Mucosa of descending colon (tissue), 3 donors: ENCODE data around the gene CALML4. TPM values are rescaled to one million over a fixed set of nuclear protein-coding genes. Genes with fewer than 3 reads are reported as not detected.
"Not testable (repeated sequence)": the region's sequence is repeated elsewhere in the genome, so short reads cannot be mapped to it uniquely, and the experiment has no call there.

ENCODE experiments used
- ATAC-seq: fragments of 200-7000 bp; cut with Tn5 transposase; one replicate; pipeline ENCODE4 v1.9.1; 2020; ENCODE audit warnings: mild to moderate bottlenecking, moderate library complexity
- DNase-seq, 3 donors: peaks; one replicate each; pipeline ENCODE4 v3.0.0-alpha.2; 2020
- H3K36me3 ChIP-seq: fragments of 200-600 bp; one replicate; pipeline ENCODE4 v1.8.0; 2021; ENCODE audit warnings: low read depth, mild to moderate bottlenecking
- H3K4me1 ChIP-seq: fragments of 200-600 bp; one replicate; pipeline ENCODE4 v1.8.0; 2021; ENCODE audit warnings: low read depth, mild to moderate bottlenecking
- H3K4me3 ChIP-seq: fragments of 200-600 bp; one replicate; pipeline ENCODE4 v1.8.0; 2021; ENCODE audit warnings: mild to moderate bottlenecking
- H3K9me3 ChIP-seq: fragments of 200-600 bp; one replicate; pipeline ENCODE4 v1.8.0; 2021; ENCODE audit warnings: mild to moderate bottlenecking
- intact Hi-C, 2 donors: fragments of 100-400 bp; cut with DNase I in 1 of 2; cut with micrococcal nuclease in 1 of 2; formaldehyde crosslinking; loops; one replicate each; pipeline versions ENCODE4 v1.11.0 to v1.11.1; 2022; cut with DNase I, micrococcal nuclease
- total RNA-seq, 3 donors: library from RNA; stranded (reverse); fragmentation: NEBNext Ultra II Directional in 2 of 3; extraction: Animal tissue kit (Norgen Biotek cat#: 25700) in 2 of 3; gene quantifications; one replicate each; pipeline versions ENCODE4 v1.2.1 to v1.2.4, GENCODE V29; 2021 to 2023
- TF ChIP-seq, protein P1 (sequence below): fragments of 200-600 bp; IDR thresholded peaks from one replicate; pipeline ENCODE4 v1.8.0; 2022; ENCODE audit warnings: antibody characterized with exemption, mild to moderate bottlenecking
- donor health status: DM: no; HTN: no; CAD: no; lungs with moderate emphysema.
- donor health status: DM: no; HTN: no; CAD: no.
- donor health status: DM: no; HTN: yes; CAD: no.

The CALML4 gene
- total RNA-seq, 3 donors from 2014 or later, result 50.8 to 122 (median 98.1) TPM

DNA sequence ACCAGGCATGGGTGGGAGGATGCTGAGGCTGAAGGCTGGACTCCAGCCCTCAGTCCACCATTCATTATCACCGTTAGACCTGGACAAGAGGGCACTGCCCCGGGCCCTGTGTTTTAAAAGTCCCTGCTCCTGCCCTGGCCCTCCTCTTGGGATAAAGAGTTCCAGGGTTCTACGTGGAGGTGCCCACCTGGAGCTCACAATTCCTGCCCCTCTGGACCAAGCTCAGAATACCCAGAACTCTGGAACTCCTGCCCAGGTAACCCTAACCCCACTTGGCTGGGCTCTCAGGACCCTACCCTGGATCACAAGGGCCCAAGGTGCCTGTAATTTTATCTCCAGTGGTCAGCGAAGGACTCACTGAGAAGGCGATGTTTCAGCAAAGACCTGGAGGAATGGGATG is 1.2 kb downstream of the CALML4 start:
- no peaks in the 10 kb centered on the region for H3K36me3 ChIP-seq

DNA sequence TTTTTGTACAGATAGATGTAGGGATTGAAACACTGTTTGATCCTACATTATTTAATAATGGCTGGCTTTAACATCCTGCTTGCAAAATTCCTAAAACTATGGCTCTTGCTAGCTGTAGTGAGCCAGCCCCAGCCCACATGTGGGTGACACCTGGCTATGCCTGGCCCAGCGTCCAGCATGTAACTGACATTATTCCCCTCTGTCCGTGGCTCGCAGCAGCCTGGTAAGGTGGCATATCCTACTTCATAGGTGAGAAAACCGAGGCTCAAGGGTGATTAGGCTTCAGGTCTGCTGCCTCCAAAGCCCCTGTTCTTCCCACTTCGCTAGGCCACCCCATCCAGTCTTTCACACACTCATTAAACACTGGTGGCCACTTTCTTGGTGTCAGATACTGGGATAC is 1.6 kb downstream of the CALML4 start:
- H3K9me3 ChIP-seq, result no peaks in the 10 kb centered on the region
- TF ChIP-seq, protein P1, sequence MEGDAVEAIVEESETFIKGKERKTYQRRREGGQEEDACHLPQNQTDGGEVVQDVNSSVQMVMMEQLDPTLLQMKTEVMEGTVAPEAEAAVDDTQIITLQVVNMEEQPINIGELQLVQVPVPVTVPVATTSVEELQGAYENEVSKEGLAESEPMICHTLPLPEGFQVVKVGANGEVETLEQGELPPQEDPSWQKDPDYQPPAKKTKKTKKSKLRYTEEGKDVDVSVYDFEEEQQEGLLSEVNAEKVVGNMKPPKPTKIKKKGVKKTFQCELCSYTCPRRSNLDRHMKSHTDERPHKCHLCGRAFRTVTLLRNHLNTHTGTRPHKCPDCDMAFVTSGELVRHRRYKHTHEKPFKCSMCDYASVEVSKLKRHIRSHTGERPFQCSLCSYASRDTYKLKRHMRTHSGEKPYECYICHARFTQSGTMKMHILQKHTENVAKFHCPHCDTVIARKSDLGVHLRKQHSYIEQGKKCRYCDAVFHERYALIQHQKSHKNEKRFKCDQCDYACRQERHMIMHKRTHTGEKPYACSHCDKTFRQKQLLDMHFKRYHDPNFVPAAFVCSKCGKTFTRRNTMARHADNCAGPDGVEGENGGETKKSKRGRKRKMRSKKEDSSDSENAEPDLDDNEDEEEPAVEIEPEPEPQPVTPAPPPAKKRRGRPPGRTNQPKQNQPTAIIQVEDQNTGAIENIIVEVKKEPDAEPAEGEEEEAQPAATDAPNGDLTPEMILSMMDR, result no peak
- H3K4me3 ChIP-seq, result no peak overlapping the region
- ATAC-seq (no peak), DNase-seq (peak in 1 of 3 donors; percentile 25)
- H3K36me3 ChIP-seq, result no peaks in the 10 kb centered on the region
- peaks cover 7% of the 10 kb centered on the region for H3K4me1 ChIP-seq
- intact Hi-C loops, result no loop called here

More for the DNA sequence above, 1.2 kb downstream of the CALML4 start:
- intact Hi-C loops, result no loop called here
- DNase-seq (peak in 1 of 3 donors; percentile 25), ATAC-seq (no peak)
- TF ChIP-seq, protein P1, result no peak
- Histone ChIP-seq H3K9me3 (no peaks in the 10 kb centered on the region), H3K4me3 (no peak overlapping the region), H3K4me1 (peaks cover 7% of the 10 kb centered on the region)

- H3K4me3 ChIP-seq, result not testable (repeated sequence)
These were observed 2.1 kb downstream of the CALML4 start for GRCh38 chr15:68202994-68203393.

DNA sequence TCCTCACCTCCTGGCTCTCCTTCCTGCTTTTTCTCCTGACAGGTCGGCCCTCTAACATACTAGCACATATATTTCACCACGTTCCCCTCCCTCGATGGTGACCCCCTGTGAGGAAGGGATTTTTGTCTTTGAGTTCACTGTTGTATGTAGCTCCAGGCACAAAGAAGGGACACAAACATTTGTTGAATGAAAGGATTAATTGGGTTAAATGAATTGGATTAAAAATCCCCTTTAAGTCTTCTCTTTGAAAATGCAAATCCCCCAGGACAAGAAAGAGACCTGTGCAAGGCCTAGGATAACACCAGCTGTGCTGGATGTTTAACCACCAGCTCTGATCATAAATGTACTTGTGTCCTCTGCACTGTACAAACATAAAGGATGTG is 3.3 kb downstream of the CALML4 start:
- Histone ChIP-seq H3K4me1 (peaks cover 7% of the 10 kb centered on the region), H3K36me3 (no peaks in the 10 kb centered on the region), H3K9me3 (no peaks in the 10 kb centered on the region), H3K4me3 (no peak overlapping the region)
- DNase-seq (no peak), ATAC-seq (no peak)
- intact Hi-C loops, result no loop called here
- TF ChIP-seq, protein P1, result no peak

More at GRCh38 chr15:68202994-68203393, 2.1 kb downstream of the CALML4 start:
- peak in 1 of 3 donors; percentile 17 for DNase-seq
- H3K9me3 ChIP-seq, ATAC-seq, intact Hi-C loops, H3K4me1 ChIP-seq, H3K36me3 ChIP-seq: not testable (repeated sequence)

DNA sequence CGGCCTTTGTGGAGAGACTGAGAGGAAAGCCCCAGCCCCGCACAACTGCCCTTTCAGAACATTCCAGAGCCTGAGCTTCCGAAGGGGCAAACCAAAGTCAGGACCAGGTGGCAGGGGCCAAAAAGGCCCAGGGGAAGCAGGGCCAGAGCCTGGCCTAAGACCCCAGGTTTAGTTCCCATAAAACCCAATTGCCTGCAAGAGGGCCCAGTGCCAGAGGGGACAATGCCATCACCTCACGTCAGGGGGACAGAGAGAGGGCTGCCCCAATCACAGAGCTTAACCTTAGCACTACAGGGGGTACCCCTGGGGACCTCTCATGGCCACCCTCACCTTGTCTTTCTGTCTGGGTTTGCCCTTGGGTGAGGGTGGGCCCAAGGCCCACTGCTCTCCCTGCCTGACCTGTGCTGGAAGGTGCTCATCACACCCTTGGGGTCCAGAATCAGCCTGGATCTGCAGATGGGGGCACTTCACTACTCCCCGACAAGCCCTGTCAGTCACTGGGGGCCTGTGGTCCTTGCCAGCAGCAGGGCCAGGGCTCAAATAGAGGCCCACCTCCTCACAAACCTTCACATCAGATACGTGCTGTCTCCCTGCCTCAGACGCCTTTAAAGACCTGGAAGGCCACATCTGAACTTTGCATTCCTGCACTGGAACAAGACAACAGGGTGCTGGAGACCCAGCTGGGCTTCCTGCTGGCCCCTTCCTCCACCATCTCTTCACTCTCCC is 3.8 kb downstream of the CALML4 start:
- intact Hi-C loops, result no loop called here
- no peaks in the 10 kb centered on the region for H3K36me3 ChIP-seq
- H3K4me1 ChIP-seq, result peaks cover 2% of the 10 kb centered on the region
- no peak for ATAC-seq
- H3K9me3 ChIP-seq, result no peaks in the 10 kb centered on the region
- H3K4me3 ChIP-seq, result no peak overlapping the region
- TF ChIP-seq, protein P1, result no peak
- DNase-seq, result peak in 1 of 3 donors; percentile 23

- TF ChIP-seq, protein P1, result no peak
- peak in 1 of 3 donors; percentile 25 for DNase-seq
- H3K4me1 ChIP-seq, result no peaks in the 10 kb centered on the region
- no peaks in the 10 kb centered on the region for H3K9me3 ChIP-seq
- no peaks in the 10 kb centered on the region for H3K36me3 ChIP-seq
- no peak for ATAC-seq
- intact Hi-C loops, result no loop called here
- no peak overlapping the region for H3K4me3 ChIP-seq
These were observed 4.9 kb downstream of the CALML4 start for GRCh38 chr15:68200016-68200861.
